Mucosa of rectum (tissue), 2 donors: ENCODE results near the gene KRT33A.
"Not testable (repeated sequence)": the region's sequence is repeated elsewhere in the genome, so short reads cannot be mapped to it uniquely, and the experiment has no call there.

Experiments used
- H3K27ac ChIP-seq, 2 donors: one replicate each; pipeline ENCODE4 v1.7.0; 2013; ENCODE audit warnings: inconsistent platforms in 2 of 2, low read depth in 2 of 2, low read length in 2 of 2
- H3K27me3 ChIP-seq, 2 donors: one replicate each; pipeline ENCODE4 v1.7.0; 2013; ENCODE audit warnings: low read length in 2 of 2; ENCODE audit not compliant: control insufficient read depth in 2 of 2, insufficient read depth in 2 of 2
- H3K36me3 ChIP-seq, 2 donors: one replicate each; pipeline ENCODE4 v1.7.0; 2013; ENCODE audit warnings: low read length in 2 of 2; ENCODE audit not compliant: control insufficient read depth in 2 of 2, insufficient read depth in 2 of 2
- H3K4me1 ChIP-seq, 2 donors: one replicate each; pipeline ENCODE4 v1.7.0; 2013; ENCODE audit warnings: low read length in 2 of 2, mild to moderate bottlenecking in 1 of 2; ENCODE audit not compliant: control insufficient read depth in 2 of 2, insufficient read depth in 2 of 2
- H3K4me3 ChIP-seq, 2 donors: one replicate each; pipeline ENCODE4 v1.7.0; 2013; ENCODE audit warnings: low read length in 2 of 2
- H3K9ac ChIP-seq, 2 donors: one replicate each; pipeline ENCODE4 v1.7.0; 2013; ENCODE audit warnings: low read length in 2 of 2, low read depth in 1 of 2, mild to moderate bottlenecking in 1 of 2
- H3K9me3 ChIP-seq, 2 donors: one replicate each; pipeline ENCODE4 v1.7.0; 2013; ENCODE audit warnings: low read length in 2 of 2; ENCODE audit not compliant: control insufficient read depth in 2 of 2
- donor health status: healthy.
- donor health status: Normal muscosa, but diverticular disease.

The KRT33A gene

DNA sequence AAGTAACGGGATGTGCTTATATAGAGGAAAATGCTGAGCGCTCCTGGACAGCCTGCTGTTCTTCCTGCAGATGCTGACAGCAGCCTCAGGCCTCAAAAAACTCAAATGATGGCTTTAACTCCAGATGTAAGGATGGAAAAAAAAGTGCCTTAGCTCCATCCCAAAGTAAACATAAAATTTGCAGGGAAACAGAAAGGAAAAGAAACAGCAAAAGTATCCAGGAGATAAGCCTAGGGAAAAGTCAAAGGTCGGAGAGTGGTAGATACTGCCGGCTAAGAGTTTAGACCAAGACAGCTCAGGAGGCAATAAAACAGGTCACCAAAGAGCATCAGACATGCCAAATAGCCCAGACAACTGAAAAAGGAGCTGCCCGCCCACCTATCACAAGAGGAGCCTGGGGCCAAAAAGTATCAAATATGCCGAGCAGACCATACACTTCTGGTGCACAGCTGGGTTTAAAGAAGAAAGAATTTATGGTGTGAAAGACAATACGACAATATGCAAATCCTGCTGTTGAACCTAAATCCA is 39.8 kb upstream of the KRT33A start:
- H3K4me1 ChIP-seq, result no peaks in the 10 kb centered on the region
- H3K27ac ChIP-seq, result no peak overlapping the region
- H3K9me3 ChIP-seq, result peaks cover 0 to 2% of the 10 kb centered on the region in 2 donors
- H3K36me3 ChIP-seq, result no peaks in the 10 kb centered on the region
- no peak overlapping the region for H3K4me3 ChIP-seq
- no peak overlapping the region for H3K9ac ChIP-seq
- H3K27me3 ChIP-seq, result no peaks in the 10 kb centered on the region

DNA sequence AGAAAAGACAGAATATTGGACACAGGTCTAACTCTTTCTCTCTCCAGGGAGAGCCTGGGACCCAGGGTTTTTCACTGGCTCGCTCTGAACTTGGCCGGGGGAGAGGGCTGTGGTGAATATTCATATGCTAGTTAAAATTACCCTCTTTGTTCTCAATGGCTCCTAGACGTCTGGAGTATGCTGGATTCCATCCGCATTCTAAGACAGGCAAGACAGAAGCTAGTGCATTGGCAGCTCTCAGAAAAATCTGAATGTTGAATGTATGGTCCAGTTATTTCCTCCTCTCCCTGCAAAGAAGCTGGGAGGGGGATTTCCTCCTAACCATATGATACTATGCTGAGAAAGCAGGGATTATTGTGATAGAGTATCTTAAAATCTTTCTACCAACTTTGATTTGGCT is 37.0 kb upstream of the KRT33A start:
- H3K27me3 ChIP-seq, result peaks cover 0 to 1% of the 10 kb centered on the region in 2 donors
- no peaks in the 10 kb centered on the region for H3K36me3 ChIP-seq

GRCh38 chr17:41386227-41386626 is 35.6 kb upstream of the KRT33A start:
- peaks cover 0 to 1% of the 10 kb centered on the region in 2 donors for H3K27me3 ChIP-seq
- no peaks in the 10 kb centered on the region for H3K36me3 ChIP-seq
- H3K9ac ChIP-seq, result no peak overlapping the region
- no peaks in the 10 kb centered on the region for H3K4me1 ChIP-seq
- no peak overlapping the region for H3K27ac ChIP-seq
- no peak overlapping the region for H3K4me3 ChIP-seq
- peaks cover 0 to 2% of the 10 kb centered on the region in 2 donors for H3K9me3 ChIP-seq

More for the DNA sequence above, 37.0 kb upstream of the KRT33A start:
- H3K4me1 ChIP-seq, result no peaks in the 10 kb centered on the region
- peaks cover 0 to 2% of the 10 kb centered on the region in 2 donors for H3K9me3 ChIP-seq
- no peak overlapping the region for H3K27ac ChIP-seq
- H3K9ac ChIP-seq, result no peak overlapping the region
- H3K4me3 ChIP-seq, result no peak overlapping the region

DNA sequence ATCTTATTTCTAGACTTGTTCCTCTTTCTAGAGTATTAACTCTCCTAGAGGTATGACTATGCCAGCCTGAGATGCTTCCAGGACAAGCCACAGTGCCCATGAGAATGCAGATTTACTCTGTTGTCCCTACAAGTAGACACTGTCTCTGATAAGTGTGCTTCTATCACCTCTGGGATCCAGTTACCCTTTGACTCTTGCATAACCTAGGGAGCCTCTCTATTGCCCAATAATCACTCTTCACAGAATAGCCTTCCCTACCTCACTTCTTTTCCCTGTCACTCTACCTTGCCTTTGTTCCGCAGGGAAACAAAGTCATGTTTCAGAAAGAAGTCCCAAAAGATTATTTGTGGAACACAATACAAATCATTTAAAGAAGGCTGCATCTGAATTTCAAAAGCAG is 33.1 kb upstream of the KRT33A start:
- Histone ChIP-seq H3K27ac (no peak overlapping the region), H3K36me3 (no peaks in the 10 kb centered on the region), H3K9ac (no peak overlapping the region), H3K27me3 (peaks cover 0 to 1% of the 10 kb centered on the region in 2 donors), H3K9me3 (peaks cover 0 to 2% of the 10 kb centered on the region in 2 donors), H3K4me3 (no peak overlapping the region), H3K4me1 (no peaks in the 10 kb centered on the region)

GRCh38 chr17:41382394-41382793 is 31.8 kb upstream of the KRT33A start:
- no peaks in the 10 kb centered on the region for H3K36me3 ChIP-seq
- peaks cover 0 to 1% of the 10 kb centered on the region in 2 donors for H3K27me3 ChIP-seq
- H3K4me3 ChIP-seq, result no peak overlapping the region
- no peak overlapping the region for H3K9ac ChIP-seq
- no peak overlapping the region for H3K27ac ChIP-seq
- peaks cover 0 to 2% of the 10 kb centered on the region in 2 donors for H3K9me3 ChIP-seq
- H3K4me1 ChIP-seq, result no peaks in the 10 kb centered on the region

DNA sequence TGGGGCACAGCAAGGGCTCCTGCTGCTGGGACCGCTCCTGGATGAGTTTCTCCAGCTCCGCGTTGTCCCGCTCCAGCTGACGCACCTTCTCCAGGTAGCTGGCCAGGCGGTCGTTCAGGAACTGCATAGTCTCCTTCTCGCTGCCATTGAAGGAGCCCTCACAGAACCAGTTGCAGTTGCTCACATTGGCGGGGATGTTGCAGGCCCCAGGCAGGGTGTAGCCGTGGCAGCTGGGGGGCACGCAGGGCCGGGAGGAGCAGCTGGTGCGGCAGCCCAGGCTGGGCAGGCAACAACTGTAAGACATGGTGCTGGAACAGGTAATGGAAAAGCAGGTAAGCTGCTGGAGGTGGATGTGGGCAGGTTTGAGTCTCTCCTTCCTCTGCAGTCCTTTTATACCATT is 31.3 kb upstream of the KRT33A start, which contains the start of gene KRT34:
Gene KRT34 (minus strand): TSS at position 364 of the 400 bp plus-strand sequence. CDS start 60 bp downstream, at position 304.
- not testable (repeated sequence) for H3K9me3 ChIP-seq

GRCh38 chr17:41380091-41380490 is 29.5 kb upstream of the KRT33A start:
- H3K4me3 ChIP-seq, H3K27me3 ChIP-seq, H3K27ac ChIP-seq, H3K9ac ChIP-seq, H3K9me3 ChIP-seq, H3K4me1 ChIP-seq, H3K36me3 ChIP-seq: not testable (repeated sequence)

More for the DNA sequence above, 31.3 kb upstream of the KRT33A start, which contains the start of gene KRT34:
- H3K36me3 ChIP-seq, H3K27me3 ChIP-seq, H3K27ac ChIP-seq, H3K9ac ChIP-seq, H3K4me1 ChIP-seq, H3K4me3 ChIP-seq: not testable (repeated sequence)

- Histone ChIP-seq H3K4me1 (no peaks in the 10 kb centered on the region), H3K27ac (no peak overlapping the region), H3K9ac (no peak overlapping the region), H3K27me3 (peaks cover 0 to 5% of the 10 kb centered on the region in 2 donors), H3K9me3 (no peaks in the 10 kb centered on the region), H3K36me3 (no peaks in the 10 kb centered on the region), H3K4me3 (no peak overlapping the region)
Measured at GRCh38 chr17:41377546-41377945, 26.9 kb upstream of the KRT33A start.

- Histone ChIP-seq H3K27ac (no peak within 1 kb of the TSS), H3K36me3 (no peaks in the 10 kb centered on the region), H3K9me3 (no peaks in the 10 kb centered on the region), H3K9ac (no peak within 1 kb of the TSS), H3K4me1 (no peaks in the 10 kb centered on the region), H3K4me3 (no peak within 1 kb of the TSS), H3K27me3 (peaks cover 0 to 5% of the 10 kb centered on the region in 2 donors)
Measured at GRCh38 chr17:41369713-41370112, 19.1 kb upstream of the KRT33A start, which contains the start of gene KRT33B. Gene KRT33B (minus strand): TSS chr17:41369813. CDS start chr17:41369750, 63 bp downstream.

GRCh38 chr17:41369023-41369422 is 18.4 kb upstream of the KRT33A start:
- H3K27me3 ChIP-seq, result peaks cover 0 to 5% of the 10 kb centered on the region in 2 donors
- H3K9ac ChIP-seq, result no peak overlapping the region
- no peak overlapping the region for H3K27ac ChIP-seq
- no peaks in the 10 kb centered on the region for H3K4me1 ChIP-seq
- H3K9me3 ChIP-seq, result no peaks in the 10 kb centered on the region
- H3K4me3 ChIP-seq, result no peak overlapping the region
- H3K36me3 ChIP-seq, result no peaks in the 10 kb centered on the region
